Heart right ventricle (tissue), 16 donors: ENCODE data around the gene OTULIN. TPM values are rescaled to one million over a fixed set of nuclear protein-coding genes. Genes with fewer than 3 reads are reported as not detected.

ENCODE experiments used
- ATAC-seq, 8 donors: fragments of 200-7000 bp; cut with Tn5 transposase; one replicate each; pipeline ENCODE4 v1.9.1; 2020; ENCODE audit warnings: mild to moderate bottlenecking in 8 of 8, moderate library complexity in 8 of 8, moderate number of reproducible peaks in 1 of 8
- DNase-seq, 2 donors: peaks; one replicate each; pipeline ENCODE4 v3.0.0-alpha.2; 2020
- H3K27ac ChIP-seq, 10 donors: fragments of 200-600 bp; sonication (generic) in 2 of 10; one replicate each; pipeline versions ENCODE4 v1.5.0 to v1.8.0; 2020 to 2022; ENCODE audit warnings: mild to moderate bottlenecking in 3 of 10
- H3K27me3 ChIP-seq, 7 donors: fragments of 200-600 bp; one replicate each; pipeline ENCODE4 v1.8.0; 2021 to 2022; ENCODE audit warnings: mild to moderate bottlenecking in 2 of 7
- H3K36me3 ChIP-seq, 9 donors: fragments of 200-600 bp; sonication (generic) in 1 of 9; one replicate each; pipeline versions ENCODE4 v1.5.0 to v1.8.0; 2020 to 2022; ENCODE audit warnings: mild to moderate bottlenecking in 2 of 9
- H3K4me1 ChIP-seq, 9 donors: fragments of 200-600 bp; sonication (generic) in 1 of 9; one replicate each; pipeline versions ENCODE4 v1.5.0 to v1.8.0; 2020 to 2022; ENCODE audit warnings: mild to moderate bottlenecking in 4 of 9
- H3K4me3 ChIP-seq, 10 donors: fragments of 200-600 bp; sonication (generic) in 2 of 10; one replicate each; pipeline versions ENCODE4 v1.5.0 to v1.8.0; 2020 to 2022; ENCODE audit warnings: mild to moderate bottlenecking in 7 of 10, moderate library complexity in 2 of 10
- H3K9me3 ChIP-seq, 11 donors: fragments of 200-600 bp in 10 of 11; sonication (generic) in 2 of 11; one replicate each; pipeline versions ENCODE4 v1.5.0 to v1.8.0; 2013 to 2022; ENCODE audit warnings: mild to moderate bottlenecking in 2 of 11, control low read depth in 1 of 11, moderate library complexity in 1 of 11
- CTCF ChIP-seq, 9 donors: fragments of 200-600 bp; sonication (generic) in 2 of 9; IDR thresholded peaks; one replicate each; pipeline versions ENCODE4 v1.5.0 to v1.8.0; 2021 to 2022; ENCODE audit warnings: antibody characterized with exemption in 9 of 9, mild to moderate bottlenecking in 5 of 9, moderate library complexity in 1 of 9
- WGBS, 2 donors: extraction: QIAGEN DNeasy Blood & Tissue Kit; methylation state at CpG; one replicate each; pipeline ENCODE4 v1.1.7; 2013; ENCODE audit warnings: inconsistent platforms in 1 of 2; 5-methylcytosine and 5-hydroxymethylcytosine counted together
- intact Hi-C, 10 donors: fragments of 100-400 bp; cut with DNase I; formaldehyde crosslinking; loops; one replicate each; pipeline versions ENCODE4 v1.11.1 to v1.14.2; 2022
- polyA plus RNA-seq, 2 donors: library from polyadenylated mRNA; stranded (reverse); fragments of 200-250 nt; gene quantifications; one replicate each; pipeline ENCODE4 v1.2.3, GENCODE V29; 2013
- total RNA-seq, 10 donors: library from RNA; stranded (reverse); fragmentation: NEBNext Ultra II Directional in 3 of 10; extraction: Animal tissue kit (Norgen Biotek cat#: 25700) in 3 of 10; gene quantifications; one replicate each; pipeline versions ENCODE4 v1.2.1 to v1.2.4, GENCODE V29; 2021 to 2023
- donor health status: Arrhythmogenic right ventricular cardiomyopathy.
- donor health status: ischemic (EF 13 %, LVEDD 7.1; RV severe dilation, severe dysfunction).
- donor health status: healthy with polysubstance abuse.
- donor health status: DM: no; HTN: yes; CAD: no.
- donor health status: DM: no; HTN: no; CAD: no.
- donor health status: ischemic (EF 25% LVEDD 6.9; RV normal size, moderate dysfunction).
- donor health status: ischemic (EF 25% LVEDD 5.7; RV mildly dilated, moderate dysfunction).
- donor health status: healthy.
- donor health status: DM: yes; HTN: yes; CAD: no.
- donor health status: Ischemic cardiomyopathy.
- donor health status: ischemic (EF 35%, LVEDD 5.7; RV mildly dilated, moderate dysfunction).
- donor health status: nonischemic (EF 11% LVEDD 7.7; RV severe dilation, severe dysfunction).
- donor health status: DM: yes; HTN: yes; CAD: no.
- donor health status: PGD.
- donor health status: ischemic (EF 29% LVEDD 5.4; RV normal size, mild dysfunction).
- donor health status: nonischemic (EF 23%, LVEDD 6.1; RV moderate dilation, normal function).

Gene OTULIN
- total and polyA plus RNA-seq, 12 donors = 4.4 to 35.1 (median 24.6) TPM

DNA sequence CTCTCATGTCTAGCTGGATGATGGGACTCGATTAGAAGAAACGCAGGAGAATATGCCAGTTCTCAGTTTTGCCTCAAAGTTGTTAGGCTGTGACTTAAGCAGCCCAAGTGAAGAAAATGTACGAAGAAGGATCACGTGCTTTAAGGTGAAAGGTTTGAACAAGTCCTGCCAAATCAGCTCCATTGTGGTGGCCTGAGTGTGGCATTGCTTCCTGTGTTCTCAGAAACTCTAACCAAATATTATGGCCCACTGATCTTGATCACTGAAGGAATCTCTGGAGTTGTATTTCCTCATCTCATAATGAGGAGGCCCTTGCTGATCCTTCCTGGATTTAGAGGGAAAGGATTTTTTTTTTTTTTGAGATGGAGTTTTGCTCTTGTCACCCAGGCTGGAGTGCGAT is 44.0 kb downstream of the OTULIN start:
- no peak overlapping the region for H3K4me3 ChIP-seq
- 97% methylated on average over 5 of the region's 5 CpGs for WGBS, 2 donors
- H3K4me1 ChIP-seq = peaks cover 0 to 18% (median 10%) of the 10 kb centered on the region in 9 donors
- DNase-seq = no peak
- no peaks in the 10 kb centered on the region for H3K27me3 ChIP-seq
- ATAC-seq = no peak
- intact Hi-C loops = no loop called here
- H3K27ac ChIP-seq = peak overlapping the region in 1 of 10 donors; percentile 12
- TF ChIP-seq CTCF (IDR thresholded peaks at IDR 0.05) = no peak
- H3K36me3 ChIP-seq = peaks cover 0 to 96% (median 53%) of the 10 kb centered on the region in 9 donors
- no peaks in the 10 kb centered on the region for H3K9me3 ChIP-seq

DNA sequence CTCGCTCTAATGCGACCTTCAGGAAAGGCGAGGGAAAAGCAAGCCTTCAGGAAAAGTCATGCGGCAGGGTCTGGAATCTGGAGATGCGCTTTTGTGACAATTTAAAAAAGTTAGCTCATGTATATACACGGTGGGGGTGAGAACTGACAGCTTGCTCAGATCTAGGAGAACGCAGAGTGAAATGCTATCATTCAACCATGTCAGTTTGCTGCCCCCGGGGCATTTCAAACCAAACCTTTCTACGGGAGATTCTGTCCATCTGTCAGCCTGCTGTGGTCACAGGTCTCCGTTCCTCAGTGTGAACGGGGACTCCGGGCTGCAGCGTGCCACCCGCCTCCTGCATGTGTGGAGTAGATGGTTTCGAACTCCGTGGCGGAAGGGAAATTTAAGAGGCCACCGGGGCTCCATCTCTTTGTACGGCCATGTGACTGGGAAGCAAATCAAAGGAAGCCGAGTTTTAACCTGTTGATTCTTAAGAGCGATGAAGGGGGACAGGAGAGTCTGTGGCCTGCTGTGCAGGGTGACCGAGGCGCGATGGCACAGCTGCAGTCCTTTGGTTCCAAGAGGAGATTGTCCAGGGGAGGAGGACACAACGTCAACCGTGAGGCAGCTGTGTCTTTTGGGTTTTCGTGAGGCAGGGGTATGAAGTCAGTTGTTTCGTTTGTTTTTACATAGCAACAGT is 45.9 kb downstream of the OTULIN start:
- no peaks in the 10 kb centered on the region for H3K9me3 ChIP-seq
- 92 to 94% methylated on average over 28 of the region's 28 CpGs for WGBS, 2 donors
- DNase-seq = no peak
- no peak for TF ChIP-seq CTCF (IDR thresholded peaks at IDR 0.05)
- intact Hi-C loops = no loop called here
- H3K36me3 ChIP-seq = peaks cover 0 to 99% (median 62%) of the 10 kb centered on the region in 9 donors
- no peaks in the 10 kb centered on the region for H3K27me3 ChIP-seq
- no peak overlapping the region for H3K27ac ChIP-seq
- ATAC-seq = no peak
- no peak overlapping the region for H3K4me3 ChIP-seq
- peaks cover 0 to 30% (median 16%) of the 10 kb centered on the region in 9 donors for H3K4me1 ChIP-seq

- WGBS, 2 donors = 87 to 89% methylated on average over 11 of the region's 11 CpGs
- TF ChIP-seq CTCF (IDR thresholded peaks at IDR 0.05) = no peak
- Histone ChIP-seq H3K27me3 (no peaks in the 10 kb centered on the region), H3K27ac (peak overlapping the region in 1 of 10 donors; percentile 2), H3K36me3 (peaks cover 0 to 100% (median 73%) of the 10 kb centered on the region in 9 donors), H3K4me1 (peaks cover 0 to 16% (median 10%) of the 10 kb centered on the region in 9 donors), H3K4me3 (no peak overlapping the region), H3K9me3 (no peaks in the 10 kb centered on the region)
- intact Hi-C loops = no loop called here
- ATAC-seq (no peak), DNase-seq (no peak)
These were observed 47.6 kb downstream of the OTULIN start for GRCh38 chr5:14712131-14712530.

DNA sequence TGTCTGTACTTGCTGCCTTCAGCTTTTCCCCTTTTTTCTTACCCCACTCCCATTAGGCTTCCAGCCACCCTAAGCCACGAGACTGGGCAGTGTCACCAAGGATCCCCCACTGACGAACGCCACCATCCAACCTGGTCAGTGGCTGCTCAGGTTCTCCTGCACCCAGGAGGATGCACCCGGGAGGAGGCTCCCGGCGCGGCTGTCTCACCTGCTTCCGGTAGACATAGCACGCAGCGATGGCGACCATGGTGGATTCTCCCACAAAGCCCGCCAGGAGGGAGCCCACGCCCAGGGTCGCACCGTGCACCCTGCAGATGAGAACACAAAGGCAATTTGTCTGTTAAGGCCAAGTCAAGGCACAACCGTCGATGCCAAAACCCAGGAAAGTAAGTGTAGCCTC is 48.1 kb downstream of the OTULIN start:
- TF ChIP-seq CTCF (IDR thresholded peaks at IDR 0.05) = no peak
- peaks cover 0 to 100% (median 70%) of the 10 kb centered on the region in 9 donors for H3K36me3 ChIP-seq
- no peaks in the 10 kb centered on the region for H3K9me3 ChIP-seq
- ATAC-seq (peak in 1 of 8 donors; percentile 12), DNase-seq (no peak)
- 98 to 99% methylated on average over 17 of the region's 17 CpGs for WGBS, 2 donors
- no peak overlapping the region for H3K27ac ChIP-seq
- no peak overlapping the region for H3K4me3 ChIP-seq
- intact Hi-C loops = no loop called here
- H3K4me1 ChIP-seq = peaks cover 0 to 13% (median 8%) of the 10 kb centered on the region in 9 donors
- no peaks in the 10 kb centered on the region for H3K27me3 ChIP-seq
